GM21526 (cell line): ENCODE measurements around the gene CMTM7.
A peak's percentile ranks its signal among the peaks of the same experiment; 100 is the strongest.

Experiments
- ATAC-seq: cut with Tn5 transposase; IDR thresholded peaks from one replicate; pipeline ENCODE4 v1.9.1; 2021; ENCODE audit warnings: moderate library complexity; ENCODE audit not compliant: unreplicated experiment, low FRiP score

The CMTM7 gene

GRCh38 chr3:32435911-32436815 is 44.5 kb downstream of the CMTM7 start:
- ATAC-seq, result no peak

DNA sequence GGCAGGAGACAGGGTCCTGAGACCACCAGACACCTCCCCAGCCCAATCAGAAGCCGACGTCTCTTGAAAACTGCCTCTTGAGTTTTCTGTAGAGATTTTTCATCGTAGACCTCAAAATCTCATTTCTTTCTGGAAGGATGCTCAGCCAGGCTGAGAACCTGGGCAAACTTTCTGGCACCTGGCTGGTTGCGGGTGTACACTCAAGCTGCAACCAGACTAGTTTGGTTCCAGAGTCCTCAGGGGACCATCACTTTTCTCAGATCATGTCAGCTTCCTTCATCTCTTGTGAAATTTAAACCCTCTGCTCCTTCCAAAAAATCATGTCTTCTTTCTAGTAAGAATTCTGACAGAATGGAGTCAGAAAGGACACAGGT is 45.1 kb downstream of the CMTM7 start:
- no peak for ATAC-seq

DNA sequence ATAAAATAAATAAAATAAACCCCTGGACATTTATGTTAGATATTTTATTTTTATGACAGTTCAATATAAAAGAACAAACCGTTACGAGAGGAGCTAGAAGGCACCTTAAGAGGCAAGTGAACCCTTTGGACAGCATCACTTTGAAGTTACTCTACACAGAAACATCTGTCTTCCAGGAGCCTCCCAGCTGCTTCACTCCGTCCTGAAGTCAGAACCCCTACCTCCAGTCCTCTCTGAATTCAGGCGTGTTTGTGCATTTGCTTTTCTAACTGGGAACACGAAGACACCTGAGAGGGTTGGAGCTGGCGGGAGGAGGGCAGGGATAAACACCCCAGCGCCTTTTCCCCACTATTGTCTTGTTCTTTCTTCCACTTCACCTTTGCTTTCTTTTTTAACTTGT is 46.2 kb downstream of the CMTM7 start:
- no peak for ATAC-seq

DNA sequence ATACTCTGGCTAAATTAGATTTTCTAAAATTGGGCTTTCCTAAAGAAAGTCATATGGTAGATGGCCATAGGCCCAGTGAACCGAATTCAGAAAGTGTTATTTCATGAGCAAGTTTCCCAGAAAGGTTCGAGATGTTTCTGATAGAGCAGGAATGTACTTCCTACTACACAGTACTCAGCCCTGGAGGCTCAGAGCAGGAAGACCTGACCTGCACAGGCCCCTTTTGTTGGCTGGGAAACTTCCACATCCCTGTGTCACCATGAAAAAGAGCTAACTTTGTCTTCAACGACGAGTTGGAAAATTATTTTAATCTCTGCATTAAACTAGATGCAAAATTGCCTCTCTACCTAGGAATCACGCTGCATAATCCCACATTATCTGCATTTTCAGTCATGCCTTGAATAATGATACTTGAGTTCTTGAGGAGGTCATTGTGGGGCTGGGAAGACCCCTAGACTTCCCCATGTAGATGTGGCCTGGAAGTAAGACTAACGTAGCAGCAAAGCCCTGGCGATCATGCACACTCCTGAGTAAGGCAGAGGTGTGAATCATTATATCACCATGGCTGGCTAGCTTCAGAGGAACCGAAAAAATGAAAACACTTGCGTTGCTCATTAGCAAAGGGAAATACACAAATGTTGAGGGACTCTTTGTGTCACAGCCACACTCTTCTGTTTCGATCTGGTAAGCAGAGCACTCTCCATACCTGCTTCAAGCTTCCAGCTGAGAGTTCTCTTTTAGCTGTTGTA is 47.1 kb downstream of the CMTM7 start:
- peak; percentile 94 for ATAC-seq

DNA sequence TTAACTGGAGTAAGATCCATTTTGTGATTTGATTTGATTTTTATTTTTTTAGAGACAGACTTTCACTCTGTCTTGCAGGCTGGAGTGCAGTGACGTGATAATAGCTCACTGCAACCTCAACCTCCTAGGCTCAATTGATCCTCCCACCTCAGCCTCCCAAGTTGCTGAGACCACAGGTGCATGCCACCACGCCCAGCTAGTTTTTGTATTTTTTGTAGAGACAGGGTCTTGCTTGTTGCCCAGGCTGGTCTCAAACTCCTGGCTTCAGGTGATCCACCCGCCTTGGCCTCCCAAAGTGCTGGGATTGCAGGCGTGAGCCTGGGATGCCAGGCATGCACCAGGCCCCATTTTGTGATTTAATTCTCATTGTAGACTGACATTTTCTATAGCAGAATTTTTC is 47.8 kb downstream of the CMTM7 start:
- peak; percentile 7 for ATAC-seq

- ATAC-seq, result no peak
These were observed 49.1 kb downstream of the CMTM7 start for GRCh38 chr3:32440611-32441350.

DNA sequence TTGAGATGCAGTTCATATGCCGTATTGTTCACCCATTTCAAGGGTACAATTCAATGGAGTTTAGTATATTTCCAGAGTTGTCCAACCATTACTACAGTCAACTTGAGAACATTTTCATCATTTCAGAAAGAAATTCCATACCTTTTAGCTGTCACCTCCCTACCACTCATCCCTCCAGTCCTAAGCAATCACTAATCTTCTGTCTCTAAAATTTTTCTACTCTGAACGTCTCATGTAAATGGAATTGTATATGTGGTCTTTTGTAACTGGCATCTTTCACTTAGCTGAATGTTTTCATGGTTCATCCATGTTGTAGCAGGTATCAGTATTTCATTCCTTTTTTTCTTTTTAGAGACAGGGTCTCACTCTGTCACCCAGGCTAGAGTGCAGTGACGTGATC is 51.1 kb downstream of the CMTM7 start:
- ATAC-seq, result no peak

- no peak for ATAC-seq
These were observed 51.8 kb downstream of the CMTM7 start for GRCh38 chr3:32443478-32443877.

DNA sequence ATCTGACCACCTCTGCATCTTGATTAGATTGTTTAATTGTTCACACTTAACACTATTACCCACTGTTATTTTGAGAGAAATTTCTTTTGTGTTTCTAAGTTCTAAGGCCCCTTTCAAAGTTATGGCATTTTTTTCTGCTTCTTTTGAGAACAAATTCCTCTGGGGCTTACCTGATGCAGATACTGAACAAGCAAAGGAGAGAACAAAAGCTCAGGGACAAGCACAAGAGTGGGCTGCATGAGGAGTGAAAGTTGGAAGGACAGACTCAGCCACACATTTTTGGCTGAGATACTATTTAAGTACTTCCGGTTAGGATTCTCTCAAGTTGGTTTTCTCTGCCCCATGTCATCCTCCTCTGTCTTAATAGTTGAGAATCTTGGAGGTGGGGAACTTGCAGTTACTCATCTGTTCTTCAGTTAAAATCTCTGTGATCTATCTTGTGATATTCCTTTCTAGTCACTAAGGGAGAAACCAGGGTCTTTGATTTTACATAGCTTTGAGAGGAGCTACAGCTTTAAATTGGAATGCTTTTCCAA is 56.3 kb downstream of the CMTM7 start:
- no peak for ATAC-seq

GRCh38 chr3:32448686-32449474 is 57.2 kb downstream of the CMTM7 start:
- ATAC-seq, result no peak

DNA sequence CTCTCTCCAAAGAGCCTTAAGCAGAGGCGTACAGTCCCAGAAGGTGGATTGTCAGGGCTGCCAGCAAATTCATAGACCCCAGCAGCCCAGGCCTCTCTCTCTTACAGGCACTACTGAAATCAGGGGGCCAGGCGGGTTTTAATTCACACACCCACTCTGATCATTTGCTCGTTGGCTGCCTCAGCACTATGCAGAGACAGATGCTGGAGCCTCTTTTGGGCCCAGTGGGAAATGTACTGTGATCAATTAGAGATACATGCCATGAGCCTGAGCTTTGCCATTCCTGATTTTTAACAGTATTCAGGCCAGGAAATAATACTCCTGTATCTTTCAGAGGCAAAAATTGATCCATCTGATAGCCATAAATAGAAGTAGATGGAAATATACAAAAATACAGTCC is 58.0 kb downstream of the CMTM7 start:
- ATAC-seq, result no peak

DNA sequence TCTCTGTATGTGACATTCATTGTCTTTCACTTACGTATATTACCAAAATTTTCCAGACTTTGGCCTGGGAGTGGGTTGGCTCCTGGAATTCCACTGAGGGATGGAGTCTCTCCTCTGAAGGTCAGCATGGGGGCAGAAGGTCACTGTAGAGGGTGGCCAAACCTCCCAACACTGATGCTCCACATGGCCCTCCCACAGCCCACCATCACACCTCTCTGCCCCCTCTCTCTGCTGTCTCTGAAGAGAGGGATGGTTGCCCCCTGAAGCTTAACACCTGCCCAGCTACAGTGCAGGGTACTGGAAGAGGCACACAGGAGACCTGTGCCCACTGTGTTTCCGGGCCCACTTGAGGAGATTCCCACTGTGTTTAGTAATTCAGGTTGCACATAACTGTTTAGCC is 58.8 kb downstream of the CMTM7 start:
- ATAC-seq, result no peak

DNA sequence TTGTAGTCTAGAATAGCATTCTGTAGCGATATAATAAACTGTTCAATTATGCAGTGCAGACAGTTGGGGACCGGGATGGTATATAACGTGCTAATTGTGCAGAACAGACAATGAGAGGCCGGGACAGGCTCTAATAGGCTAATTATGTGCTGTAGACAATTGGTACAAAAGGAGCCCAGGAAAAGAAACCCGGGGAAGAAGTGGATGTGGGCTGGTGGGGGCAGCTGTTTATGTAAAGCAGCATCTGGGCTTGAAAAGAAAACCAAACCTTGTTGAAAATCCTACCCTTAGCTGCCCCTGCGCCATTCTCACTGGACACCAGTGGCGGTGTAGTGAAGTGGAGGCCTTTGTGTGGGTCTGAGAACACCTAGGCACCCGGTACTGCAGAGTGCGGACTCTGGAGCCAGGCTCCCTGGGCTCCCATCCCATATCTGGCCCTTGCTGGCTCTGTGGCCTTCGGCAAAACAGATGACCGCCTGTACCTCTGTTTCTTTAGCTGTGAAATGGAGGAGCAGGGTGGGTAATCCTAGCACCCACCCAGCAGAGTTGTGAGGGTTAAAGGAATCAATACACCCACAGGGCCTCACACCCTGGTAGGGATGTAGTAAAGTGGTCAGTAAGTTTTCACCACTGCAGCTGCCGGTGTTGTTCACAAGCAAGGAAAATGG is 59.5 kb downstream of the CMTM7 start:
- ATAC-seq, result no peak

- no peak for ATAC-seq
These were observed 60.4 kb downstream of the CMTM7 start for GRCh38 chr3:32452009-32452408.

- ATAC-seq, result no peak
These were observed 61.7 kb downstream of the CMTM7 start for GRCh38 chr3:32453346-32453745.

DNA sequence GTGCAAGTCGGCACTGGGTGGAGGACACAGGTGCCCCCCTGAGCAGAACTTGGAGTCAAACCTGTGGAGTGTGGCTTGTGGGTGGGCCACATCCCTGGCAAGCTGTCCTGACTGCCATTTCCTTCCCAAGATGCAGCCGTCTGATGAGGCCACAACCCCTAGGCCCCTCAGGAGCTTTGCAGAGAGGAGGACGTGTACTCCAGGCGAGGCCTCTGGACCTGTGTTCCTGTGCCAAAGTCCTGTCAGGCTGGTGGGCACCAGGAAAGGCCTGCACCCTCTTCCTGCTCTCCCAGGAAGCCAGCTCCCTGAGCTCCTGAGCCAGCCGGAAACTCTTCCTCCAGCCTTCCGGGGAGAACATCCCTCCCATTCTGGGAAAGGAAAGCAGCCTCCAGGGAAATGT is 62.5 kb downstream of the CMTM7 start:
- ATAC-seq, result no peak

- no peak for ATAC-seq
These were observed 63.3 kb downstream of the CMTM7 start for GRCh38 chr3:32454731-32455608.

GRCh38 chr3:32455609-32456428 is 64.2 kb downstream of the CMTM7 start:
- ATAC-seq, result no peak
